A549 (cell line): ENCODE results near the gene SKIDA1. TPM values are rescaled to one million over a fixed set of nuclear protein-coding genes. Genes with fewer than 3 reads are reported as not detected.

ENCODE experiments used
- ATAC-seq, 2 experiments: fragments of 200-7000 bp in 1 of 2; fragments of >200 bp in 1 of 2; cut with Nextera tagmentation in 1 of 2; cut with Tn5 transposase in 1 of 2; 3 replicates each; pipeline versions ENCODE4 v1.8.0 to v1.9.1; 2018 to 2020; ENCODE audit warnings: mild to moderate bottlenecking in 1 of 2, moderate library complexity in 1 of 2
- CTCF ChIA-PET: fragments of 300-600 bp; sonication (Branson Sonifier 250); formaldehyde crosslinking; extraction: SDS; loops from one replicate; lab custom pipeline; 2021; ENCODE audit warnings: antibody characterized with exemption, inconsistent platforms; lab: Yijun Ruan, JAX
- POLR2A ChIA-PET: fragments of 350-600 bp; formaldehyde crosslinking; extraction: SDS; loops from one replicate; lab custom pipeline; 2021; ENCODE audit warnings: antibody characterized with exemption, inconsistent platforms; lab: Yijun Ruan, JAX
- DNase-seq, 2 experiments: peaks; one replicate each; pipeline versions ENCODE4 v3.0.0 to v3.0.0-alpha.2; 2011 to 2016; ENCODE audit warnings: low read depth in 1 of 2, low spot score in 1 of 2
- FAIRE-seq: peaks from 2 replicates; lab custom pipeline; 2011; peaks lifted over from hg19 to GRCh38; lab: Jason Lieb, UNC
- H3K27ac ChIP-seq, 2 experiments: fragments of >200 bp; sonication (Bioruptor Twin); formaldehyde crosslinking; 3 replicates each; pipeline ENCODE4 v1.5.1; 2016 to 2017
- H3K4me1 ChIP-seq: fragments of >200 bp; sonication (Bioruptor Twin); formaldehyde crosslinking; 3 replicates; pipeline ENCODE4 v1.6.1; 2016
- H3K4me2 ChIP-seq: fragments of >200 bp; sonication (Bioruptor Twin); formaldehyde crosslinking; 3 replicates; pipeline ENCODE4 v1.6.1; 2016
- H3K4me3 ChIP-seq: fragments of >200 bp; sonication (Bioruptor Twin); formaldehyde crosslinking; 3 replicates; pipeline ENCODE4 v1.5.1; 2016
- H3K9me3 ChIP-seq: fragments of >200 bp; sonication (Bioruptor Twin); formaldehyde crosslinking; 3 replicates; pipeline ENCODE4 v1.6.1; 2016
- BHLHE40 ChIP-seq: IDR thresholded peaks from 2 replicates; pipeline ENCODE4 v1.6.1; 2012; ENCODE audit warnings: low read depth, low read length, inconsistent platforms
- CEBPB ChIP-seq, 2 experiments: fragments of >200 bp in 1 of 2; sonication (Bioruptor Twin) in 1 of 2; formaldehyde crosslinking in 1 of 2; IDR thresholded peaks; 2 replicates each; pipeline ENCODE4 v1.6.1; 2012 to 2016
- CHD2 ChIP-seq: fragments of 150-350 bp; IDR thresholded peaks from 2 replicates; pipeline ENCODE4 v1.6.1; 2014; ENCODE audit warnings: low read length; ENCODE audit not compliant: partially characterized antibody
- EP300 ChIP-seq, 2 experiments: fragments of >200 bp; sonication (Bioruptor Twin); formaldehyde crosslinking; IDR thresholded peaks; 2 replicates in 1 of 2; 3 replicates in 1 of 2; pipeline ENCODE4 v1.6.1; 2016 to 2017
- FOSB ChIP-seq: fragments of 250-450 bp; sonication (Bioruptor Pico); IDR thresholded peaks from 2 replicates; pipeline ENCODE4 v1.5.0; 2020; ENCODE audit warnings: mild to moderate bottlenecking, moderate library complexity
- FOSL2 ChIP-seq, 2 experiments: fragments of 450-650 bp in 1 of 2; fragments of >200 bp in 1 of 2; sonication (Bioruptor Twin) in 1 of 2; formaldehyde crosslinking; IDR thresholded peaks; 2 replicates each; pipeline versions ENCODE4 v1.5.0 to v1.6.1; 2016 to 2020; ENCODE audit warnings: mild to moderate bottlenecking in 1 of 2, moderate library complexity in 1 of 2
- FOXS1 ChIP-seq: fragments of 250-450 bp; sonication (Bioruptor Pico); IDR thresholded peaks from 2 replicates; pipeline ENCODE4 v1.5.0; 2020; ENCODE audit warnings: mild to moderate bottlenecking, moderate library complexity
- HOXA7 ChIP-seq: fragments of 250-450 bp; sonication (Bioruptor Pico); IDR thresholded peaks from 2 replicates; pipeline ENCODE4 v1.5.0; 2020; ENCODE audit warnings: mild to moderate bottlenecking, moderate library complexity
- HOXB5 ChIP-seq: fragments of 250-450 bp; sonication (Bioruptor Pico); IDR thresholded peaks from 2 replicates; pipeline ENCODE4 v1.5.0; 2020; ENCODE audit warnings: mild to moderate bottlenecking, moderate library complexity
- JUNB ChIP-seq: fragments of >200 bp; sonication (Bioruptor Twin); formaldehyde crosslinking; IDR thresholded peaks from 2 replicates; pipeline ENCODE4 v1.6.1; 2016
- KDM1A ChIP-seq: fragments of 200-600 bp; sonication (generic); IDR thresholded peaks from 2 replicates; pipeline ENCODE4 v1.6.1; 2016; ENCODE audit warnings: low read depth, mild to moderate bottlenecking
- MAFK ChIP-seq: fragments of 450-650 bp; IDR thresholded peaks from 2 replicates; pipeline ENCODE4 v1.6.1; 2014; ENCODE audit not compliant: partially characterized antibody
- NPAS2 ChIP-seq: fragments of 250-450 bp; sonication (Bioruptor Pico); IDR thresholded peaks from 2 replicates; pipeline ENCODE4 v1.8.0; 2022; ENCODE audit warnings: mild to moderate bottlenecking, moderate library complexity, borderline replicate concordance
- PHF8 ChIP-seq: fragments of 200-600 bp; sonication (generic); IDR thresholded peaks from 2 replicates; pipeline ENCODE4 v1.6.1; 2016; ENCODE audit warnings: low read depth, mild to moderate bottlenecking, antibody characterized with exemption, moderate library complexity, borderline replicate concordance
- POLR2A ChIP-seq: IDR thresholded peaks from 2 replicates; pipeline ENCODE4 v1.6.1; 2012; ENCODE audit warnings: mild to moderate bottlenecking, low read length
- POLR2AphosphoS2 ChIP-seq: conservative IDR thresholded peaks from 2 replicates; pipeline ENCODE4 v1.6.1; 2012; ENCODE audit warnings: low read length, improper control_type of control experiment, inconsistent platforms
- RCOR1 ChIP-seq: fragments of 150-350 bp; IDR thresholded peaks from 2 replicates; pipeline ENCODE4 v1.6.1; 2014; ENCODE audit warnings: antibody characterized with exemption, low read length, low read depth
- RFX5 ChIP-seq: fragments of 450-650 bp; IDR thresholded peaks from 2 replicates; pipeline ENCODE4 v1.7.1; 2014; ENCODE audit warnings: antibody characterized with exemption, mild to moderate bottlenecking, moderate library complexity
- RNF2 ChIP-seq: fragments of 200-600 bp; sonication (generic); IDR thresholded peaks from 2 replicates; pipeline ENCODE4 v1.6.1; 2016; ENCODE audit warnings: low read depth, mild to moderate bottlenecking, antibody characterized with exemption, moderate library complexity, borderline replicate concordance
- SMC3 ChIP-seq: fragments of >200 bp; sonication (Bioruptor Twin); formaldehyde crosslinking; IDR thresholded peaks from 3 replicates; pipeline ENCODE4 v1.6.1; 2018; ENCODE audit warnings: inconsistent platforms
- SREBF2 ChIP-seq: fragments of 450-650 bp; IDR thresholded peaks from 2 replicates; pipeline ENCODE4 v1.6.1; 2014; ENCODE audit warnings: mild to moderate bottlenecking, moderate library complexity
- TFCP2L1 ChIP-seq: fragments of 250-450 bp; sonication (Bioruptor Pico); IDR thresholded peaks from 2 replicates; pipeline ENCODE4 v1.5.0; 2021; ENCODE audit warnings: mild to moderate bottlenecking
- TP53 ChIP-seq: fragments of 250-450 bp; sonication (Bioruptor Pico); IDR thresholded peaks from 2 replicates; pipeline ENCODE4 v1.5.0; 2021; ENCODE audit warnings: mild to moderate bottlenecking, moderate library complexity
- ZFP36 ChIP-seq: fragments of 450-650 bp; IDR thresholded peaks from 2 replicates; pipeline ENCODE4 v1.6.1; 2014; ENCODE audit warnings: borderline replicate concordance; ENCODE audit not compliant: partially characterized antibody
- WGBS: methylation state at CpG from one replicate; pipeline ENCODE4 v1.1.6; 2017; ENCODE audit errors: missing lambda C conversion rate; 5-methylcytosine and 5-hydroxymethylcytosine counted together
- polyA plus RNA-seq, 4 experiments: library from polyadenylated mRNA; depleted of rRNA in 3 of 4; stranded (reverse); fragments of >200 nt; fragmentation: RNase III in 1 of 4; extraction: RNeasy Plus Mini Kit Qiagen cat#74134 plus additional on column Dnase treatment in 1 of 4; gene quantifications; 2 replicates in 3 of 4; 3 replicates in 1 of 4; pipeline ENCODE4 v1.2.3, GENCODE V29; 2011 to 2017
- TF ChIP-seq, protein P1 (sequence below): fragments of >200 bp; sonication (Bioruptor Twin); formaldehyde crosslinking; IDR thresholded peaks from 2 replicates; pipeline ENCODE4 v1.6.1; 2016
- TF ChIP-seq, protein P2 (sequence below): IDR thresholded peaks from 2 replicates; pipeline ENCODE4 v1.6.1; 2012
- TF ChIP-seq, protein P3 (sequence below): fragments of >200 bp; sonication (Bioruptor Twin); formaldehyde crosslinking; IDR thresholded peaks from 3 replicates; pipeline ENCODE4 v1.5.1; 2016

SKIDA1 gene
- polyA plus RNA-seq, 2 of the 4 experiments (the other 2 are of a cell fraction) = 1.0 to 4.1 TPM

- peaks cover 9% of the 10 kb centered on the region; the same call in 2 of the 3 replicates for H3K9me3 ChIP-seq
- H3K27ac ChIP-seq = no peak overlapping the region
- ChIA-PET CTCF (interaction anchor here (0.6 to 2.1 kb wide), 6 partner anchors 10 to 135 kb away, joined by 3 to 7 read pairs (median 3); no protein-coding TSS in a partner anchor), POLR2A (no interaction called here)
- 91% methylated on average over 2 of the region's 2 CpGs for WGBS
- ATAC-seq (no peak), DNase-seq (no peak), FAIRE-seq (no peak)
- H3K4me2 ChIP-seq = no peak overlapping the region
- TF ChIP-seq SREBF2 (no peak), KDM1A (no peak), CEBPB (IDR thresholded peaks at IDR 0.05) (no peak), TFCP2L1 (CRISPR knock-in tag) (no peak), FOSL2 (IDR thresholded peaks at IDR 0.05) (no peak), FOSL2 (CRISPR knock-in tag; IDR thresholded peaks at IDR 0.05) (no peak), SMC3 (no peak), TP53 (CRISPR knock-in tag) (no peak), ZFP36 (no peak), FOXS1 (CRISPR knock-in tag) (no peak), RFX5 (no peak)
- TF ChIP-seq, protein P1, sequence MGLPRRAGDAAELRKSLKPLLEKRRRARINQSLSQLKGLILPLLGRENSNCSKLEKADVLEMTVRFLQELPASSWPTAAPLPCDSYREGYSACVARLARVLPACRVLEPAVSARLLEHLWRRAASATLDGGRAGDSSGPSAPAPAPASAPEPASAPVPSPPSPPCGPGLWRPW = no peak
- H3K4me1 ChIP-seq = peaks cover 8% of the 10 kb centered on the region; the same call in 2 of the 3 replicates
- no peak overlapping the region for H3K4me3 ChIP-seq
Observed at GRCh38 chr10:21481407-21481806, 44.1 kb downstream of the SKIDA1 start.

GRCh38 chr10:21479570-21480315, 45.7 kb downstream of the SKIDA1 start:
- no peak for ATAC-seq
- peaks cover 9% of the 10 kb centered on the region; the same call in 2 of the 3 replicates for H3K9me3 ChIP-seq
- CTCF ChIA-PET = interaction anchor here (2.1 kb wide), 1 partner anchor 14 kb away, joined by 7 read pairs; no protein-coding TSS in a partner anchor
- TF ChIP-seq KDM1A = no peak
- TF ChIP-seq MAFK = peak; percentile 4
- TF ChIP-seq, all 56 proteins: peak for 1
- Histone ChIP-seq H3K4me3 (no peak overlapping the region), H3K4me2 (no peak overlapping the region), H3K4me1 (peaks cover 8% of the 10 kb centered on the region; the same call in 2 of the 3 replicates), H3K27ac (peak overlapping the region in 1 of 2 experiments; percentile 49; a peak in 2 of 6 replicates)
- 75% methylated on average over 6 of the region's 6 CpGs for WGBS
- FAIRE-seq (no peak), DNase-seq (no peak)
- POLR2A ChIA-PET = no interaction called here

- WGBS = 85% methylated on average over 5 of the region's 5 CpGs
Observed at GRCh38 chr10:21475393-21475792, 50.1 kb downstream of the SKIDA1 start.

More at GRCh38 chr10:21475393-21475792, 50.1 kb downstream of the SKIDA1 start:
- FAIRE-seq (no peak), DNase-seq (no peak)
- CTCF ChIA-PET = interaction anchor here (1.2 to 1.4 kb wide), 2 partner anchors 21 to 397 kb away, joined by 3 to 4 read pairs; no protein-coding TSS in a partner anchor
- POLR2A ChIA-PET = no interaction called here
- no peak for TF ChIP-seq JUNB
- no peak for TF ChIP-seq RFX5
- TF ChIP-seq EP300 (IDR thresholded peaks at IDR 0.05) = no peak
- TF ChIP-seq NPAS2 (CRISPR knock-in tag) = no peak
- no peak for TF ChIP-seq POLR2A
- no peak for TF ChIP-seq CHD2
- no peak for TF ChIP-seq FOXS1 (CRISPR knock-in tag)
- TF ChIP-seq, protein P2, sequence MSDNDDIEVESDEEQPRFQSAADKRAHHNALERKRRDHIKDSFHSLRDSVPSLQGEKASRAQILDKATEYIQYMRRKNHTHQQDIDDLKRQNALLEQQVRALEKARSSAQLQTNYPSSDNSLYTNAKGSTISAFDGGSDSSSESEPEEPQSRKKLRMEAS = no peak
- TF ChIP-seq, protein P3, sequence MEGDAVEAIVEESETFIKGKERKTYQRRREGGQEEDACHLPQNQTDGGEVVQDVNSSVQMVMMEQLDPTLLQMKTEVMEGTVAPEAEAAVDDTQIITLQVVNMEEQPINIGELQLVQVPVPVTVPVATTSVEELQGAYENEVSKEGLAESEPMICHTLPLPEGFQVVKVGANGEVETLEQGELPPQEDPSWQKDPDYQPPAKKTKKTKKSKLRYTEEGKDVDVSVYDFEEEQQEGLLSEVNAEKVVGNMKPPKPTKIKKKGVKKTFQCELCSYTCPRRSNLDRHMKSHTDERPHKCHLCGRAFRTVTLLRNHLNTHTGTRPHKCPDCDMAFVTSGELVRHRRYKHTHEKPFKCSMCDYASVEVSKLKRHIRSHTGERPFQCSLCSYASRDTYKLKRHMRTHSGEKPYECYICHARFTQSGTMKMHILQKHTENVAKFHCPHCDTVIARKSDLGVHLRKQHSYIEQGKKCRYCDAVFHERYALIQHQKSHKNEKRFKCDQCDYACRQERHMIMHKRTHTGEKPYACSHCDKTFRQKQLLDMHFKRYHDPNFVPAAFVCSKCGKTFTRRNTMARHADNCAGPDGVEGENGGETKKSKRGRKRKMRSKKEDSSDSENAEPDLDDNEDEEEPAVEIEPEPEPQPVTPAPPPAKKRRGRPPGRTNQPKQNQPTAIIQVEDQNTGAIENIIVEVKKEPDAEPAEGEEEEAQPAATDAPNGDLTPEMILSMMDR = no peak
- no peak for TF ChIP-seq BHLHE40
- TF ChIP-seq PHF8 = no peak
- no peak for TF ChIP-seq RCOR1
- no peak for TF ChIP-seq KDM1A
- no peak for TF ChIP-seq RNF2
- no peak for TF ChIP-seq TFCP2L1 (CRISPR knock-in tag)
- TF ChIP-seq HOXA7 = no peak
- no peak for TF ChIP-seq HOXB5 (CRISPR knock-in tag)
- TF ChIP-seq POLR2AphosphoS2 = no peak
- TF ChIP-seq, protein P1 = no peak
- TF ChIP-seq FOSB (CRISPR knock-in tag) = no peak
- TF ChIP-seq, all 56 proteins: peak for 0
- H3K27ac ChIP-seq = peak overlapping the region in 1 of 2 experiments; percentile 43; a peak in 1 of 6 replicates
- H3K4me1 ChIP-seq = peaks cover 8% of the 10 kb centered on the region; the same call in 2 of the 3 replicates
- ATAC-seq = no peak
- H3K4me2 ChIP-seq = no peak overlapping the region
- no peaks in the 10 kb centered on the region for H3K9me3 ChIP-seq
- H3K4me3 ChIP-seq = no peak overlapping the region
